Measurements from ENCODE around the gene FXN.
"Not testable (repeated sequence)": the region's sequence is repeated elsewhere in the genome, so short reads cannot be mapped to it uniquely, and the experiment has no call there.

Gene FXN

DNA sequence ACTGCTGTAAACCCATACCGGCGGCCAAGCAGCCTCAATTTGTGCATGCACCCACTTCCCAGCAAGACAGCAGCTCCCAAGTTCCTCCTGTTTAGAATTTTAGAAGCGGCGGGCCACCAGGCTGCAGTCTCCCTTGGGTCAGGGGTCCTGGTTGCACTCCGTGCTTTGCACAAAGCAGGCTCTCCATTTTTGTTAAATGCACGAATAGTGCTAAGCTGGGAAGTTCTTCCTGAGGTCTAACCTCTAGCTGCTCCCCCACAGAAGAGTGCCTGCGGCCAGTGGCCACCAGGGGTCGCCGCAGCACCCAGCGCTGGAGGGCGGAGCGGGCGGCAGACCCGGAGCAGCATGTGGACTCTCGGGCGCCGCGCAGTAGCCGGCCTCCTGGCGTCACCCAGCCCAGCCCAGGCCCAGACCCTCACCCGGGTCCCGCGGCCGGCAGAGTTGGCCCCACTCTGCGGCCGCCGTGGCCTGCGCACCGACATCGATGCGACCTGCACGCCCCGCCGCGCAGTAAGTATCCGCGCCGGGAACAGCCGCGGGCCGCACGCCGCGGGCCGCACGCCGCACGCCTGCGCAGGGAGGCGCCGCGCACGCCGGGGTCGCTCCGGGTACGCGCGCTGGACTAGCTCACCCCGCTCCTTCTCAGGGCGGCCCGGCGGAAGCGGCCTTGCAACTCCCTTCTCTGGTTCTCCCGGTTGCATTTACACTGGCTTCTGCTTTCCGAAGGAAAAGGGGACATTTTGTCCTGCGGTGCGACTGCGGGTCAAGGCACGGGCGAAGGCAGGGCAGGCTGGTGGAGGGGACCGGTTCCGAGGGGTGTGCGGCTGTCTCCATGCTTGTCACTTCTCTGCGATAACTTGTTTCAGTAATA lies at the start of gene FXN:
Gene FXN (plus strand): TSS at position 315 of the 871 bp plus-strand sequence. CDS start 31 bp downstream, at position 346.
- intact Hi-C loops (cut with DNase I): loop anchor here (5.0 kb wide), 1 partner anchor 157 kb away; no protein-coding TSS in a partner anchor
- peak; percentile 72 to 97 (median 77) for DNase-seq

DNA sequence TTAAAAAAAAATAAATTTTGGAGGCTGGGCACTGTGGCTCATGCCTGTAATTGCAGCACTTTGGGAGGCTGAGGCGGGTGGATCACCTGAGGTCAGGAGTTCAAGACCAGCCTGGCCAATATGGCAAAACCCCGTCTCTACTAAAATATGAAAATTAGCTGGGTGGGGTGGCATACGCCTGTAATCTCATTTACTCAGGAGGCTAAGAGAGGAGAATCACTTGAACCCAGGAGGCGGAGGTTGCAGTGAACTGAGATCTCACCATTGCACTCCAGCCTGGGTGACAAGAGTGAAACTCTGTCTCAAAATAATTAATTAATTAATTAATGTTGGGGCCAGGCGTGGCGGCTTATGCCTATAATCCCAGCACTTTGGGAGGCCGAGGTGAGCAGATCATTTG lies 48.6 kb upstream of the FXN start:
- intact Hi-C loops (cut with DNase I): not testable (repeated sequence)

DNA sequence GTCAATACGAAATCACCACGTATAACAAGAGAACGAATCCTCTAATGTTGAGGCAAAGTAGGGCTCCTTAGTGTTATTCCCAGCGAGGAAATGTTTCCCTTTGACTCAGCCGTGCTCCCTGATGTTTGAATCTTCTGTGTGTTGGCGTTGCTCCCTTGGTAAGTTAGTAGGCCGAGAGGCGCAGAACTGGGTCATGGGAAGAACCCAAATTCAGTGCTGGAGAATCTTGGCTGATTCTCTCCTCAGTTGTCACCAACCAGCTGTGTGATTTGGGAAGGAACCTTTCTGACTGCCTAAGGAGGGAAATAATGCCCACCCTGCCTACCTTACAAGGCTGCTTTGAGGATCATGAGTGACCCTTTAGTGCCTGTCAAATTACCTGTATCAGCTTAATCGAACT lies 44.1 kb upstream of the FXN start:
- no peak for DNase-seq
- intact Hi-C loops (cut with DNase I): no loop called here

More for the DNA sequence above, 48.6 kb upstream of the FXN start:
- not testable (repeated sequence) for DNase-seq

DNA sequence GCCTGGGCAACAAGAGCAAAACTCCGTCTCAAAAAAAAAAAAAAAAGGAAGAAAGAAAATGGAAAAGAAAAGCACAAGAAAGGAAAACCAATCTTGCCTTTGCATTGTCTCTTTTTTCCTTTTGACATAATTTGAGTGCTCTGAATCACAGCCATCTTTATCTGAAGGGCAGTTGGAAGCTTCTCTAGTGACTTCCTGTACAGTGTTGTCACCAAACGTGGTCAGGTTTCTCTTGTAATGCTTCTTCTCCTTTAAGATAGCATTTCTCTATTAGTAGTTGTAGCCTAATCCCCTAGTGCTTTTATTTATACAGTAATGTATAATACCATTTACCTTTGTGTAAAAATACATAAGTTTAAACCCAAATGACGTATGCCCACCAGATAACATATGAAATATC lies 39.8 kb upstream of the FXN start:
- no peak for DNase-seq
- intact Hi-C loops (cut with DNase I): loop anchor here (5.0 kb wide), 1 partner anchor 288 kb away; the partner anchor contains the start of gene PIP5K1B

DNA sequence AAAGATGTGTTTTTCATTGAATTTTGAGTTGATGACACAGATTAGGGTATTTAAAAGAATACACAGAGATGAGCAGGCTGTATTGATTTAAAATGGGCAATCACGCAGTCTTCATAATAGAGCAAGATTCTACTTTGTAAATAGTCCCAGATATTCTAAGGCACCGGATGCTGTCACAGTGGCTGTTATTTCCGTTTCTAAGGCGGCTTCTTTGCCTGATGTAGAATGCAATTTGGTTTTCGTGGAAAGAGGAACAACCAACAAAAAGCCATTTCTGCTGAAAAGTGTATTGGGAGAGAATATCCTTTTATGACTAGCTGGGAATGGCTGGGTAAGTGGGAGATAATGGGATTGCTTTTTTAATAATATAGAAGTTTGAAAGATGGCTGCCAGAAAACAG lies 39.1 kb upstream of the FXN start:
- no peak for DNase-seq
- intact Hi-C loops (cut with DNase I): loop anchor here (5.0 kb wide), 1 partner anchor 289 kb away; the partner anchor contains the start of gene PIP5K1B

DNA sequence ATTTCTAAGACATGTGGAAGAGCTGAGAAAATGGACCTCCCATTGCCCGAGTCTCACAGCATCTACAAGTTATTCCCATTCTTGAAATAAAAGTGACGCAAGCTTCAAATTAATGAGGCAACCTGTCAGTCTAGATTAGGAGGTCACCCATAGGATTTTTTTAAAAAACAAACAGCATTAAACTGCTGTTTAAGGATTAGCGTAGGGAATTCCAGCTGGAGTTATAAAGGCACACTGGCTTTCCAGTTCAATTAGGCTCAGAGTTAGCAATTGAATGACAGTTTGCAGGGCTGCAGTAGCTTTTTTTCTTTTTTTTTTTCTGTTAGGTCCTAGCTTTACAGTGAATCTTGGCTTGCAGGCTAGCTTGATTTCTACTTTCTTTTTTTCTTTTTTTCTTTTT lies 37.9 kb upstream of the FXN start:
- intact Hi-C loops (cut with DNase I): loop anchor here (5.0 kb wide), 1 partner anchor 290 kb away; the partner anchor contains the start of gene PIP5K1B
- DNase-seq: no peak

DNA sequence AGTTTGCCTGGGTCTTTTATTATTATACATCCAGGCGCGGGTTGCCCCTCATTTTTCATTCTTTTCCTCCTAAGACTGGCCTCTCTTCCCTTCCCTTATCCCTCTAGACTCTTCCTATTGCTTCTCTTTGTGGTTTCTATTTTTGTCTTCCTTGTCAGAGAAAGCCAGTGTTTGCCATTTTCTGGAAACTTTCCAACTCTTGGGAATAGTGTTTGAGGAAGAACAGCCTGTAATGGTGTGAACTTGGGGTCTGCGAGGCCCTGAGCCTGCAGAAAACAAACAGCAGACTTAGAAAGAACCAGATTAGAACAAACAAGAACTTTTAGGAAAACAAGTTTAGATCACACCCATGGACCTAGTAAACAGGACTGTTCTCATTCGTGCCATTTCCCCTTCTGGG lies 37.2 kb upstream of the FXN start:
- no peak for DNase-seq
- intact Hi-C loops (cut with DNase I): loop anchor here (5.0 kb wide), 1 partner anchor 291 kb away; the partner anchor contains the start of gene PIP5K1B

DNA sequence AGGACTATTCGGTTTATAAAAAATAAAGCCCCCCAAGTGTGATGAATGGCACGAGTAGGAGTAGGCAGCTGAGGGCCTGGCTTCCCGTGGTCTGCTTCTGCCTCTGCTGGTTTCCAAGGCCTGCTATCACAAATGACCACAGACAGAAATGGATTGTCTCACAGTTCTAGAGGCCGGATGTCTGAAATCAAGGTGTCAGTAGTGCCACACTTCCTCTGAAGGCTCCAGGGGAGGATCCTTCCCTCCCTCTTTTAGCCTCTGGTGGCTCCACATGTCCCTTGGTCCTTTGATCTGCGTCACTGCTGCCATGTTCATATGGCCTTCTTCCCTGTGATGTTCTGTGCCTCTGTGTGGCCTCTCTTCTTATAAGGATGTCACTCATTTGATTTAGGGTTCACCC lies 36.7 kb upstream of the FXN start:
- DNase-seq: no peak
- intact Hi-C loops (cut with DNase I): loop anchor here (1.0 to 5.0 kb wide), 2 partner anchors 292 to 415 kb away; partner anchors contain the start of gene PIP5K1B

DNA sequence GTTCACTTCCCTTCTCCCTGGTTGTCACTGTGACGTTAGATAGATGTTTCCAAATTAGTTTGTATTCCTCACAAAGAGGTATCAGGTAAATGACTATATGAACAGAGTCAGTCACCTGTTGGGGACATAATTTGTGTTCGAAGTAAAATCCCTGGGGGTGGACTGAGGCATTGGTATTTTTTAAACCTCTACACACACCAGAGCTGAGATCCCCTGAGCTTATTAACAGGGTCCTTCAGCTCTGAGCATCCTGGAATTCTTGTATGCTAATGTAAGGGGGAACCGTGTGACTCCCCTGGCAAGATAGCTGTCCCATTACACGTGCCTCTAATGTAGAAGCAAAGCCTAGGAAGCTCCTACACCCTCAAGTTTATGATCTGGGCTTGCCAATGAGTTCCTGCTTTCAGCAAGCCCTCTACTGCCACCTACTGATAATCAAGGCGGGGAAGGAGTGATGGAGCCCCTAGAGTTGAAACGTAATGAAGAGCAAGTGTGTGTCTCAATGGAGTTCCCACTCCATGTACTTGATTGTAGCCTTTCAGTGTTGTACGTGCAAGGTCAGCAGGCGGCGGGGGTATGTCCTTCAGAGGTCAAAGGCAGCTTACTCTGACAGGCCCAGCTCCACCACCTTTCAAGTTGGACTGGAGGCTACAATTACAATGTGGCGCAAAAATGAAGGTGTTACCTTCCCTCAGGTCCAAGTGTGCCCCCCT lies 36.0 kb upstream of the FXN start:
- intact Hi-C loops (cut with DNase I): loop anchor here (1.0 to 5.0 kb wide), 2 partner anchors 292 to 415 kb away; partner anchors contain the start of gene PIP5K1B
- DNase-seq: peak in 8 of 10 donors; percentile 21 to 87 (median 60)

DNA sequence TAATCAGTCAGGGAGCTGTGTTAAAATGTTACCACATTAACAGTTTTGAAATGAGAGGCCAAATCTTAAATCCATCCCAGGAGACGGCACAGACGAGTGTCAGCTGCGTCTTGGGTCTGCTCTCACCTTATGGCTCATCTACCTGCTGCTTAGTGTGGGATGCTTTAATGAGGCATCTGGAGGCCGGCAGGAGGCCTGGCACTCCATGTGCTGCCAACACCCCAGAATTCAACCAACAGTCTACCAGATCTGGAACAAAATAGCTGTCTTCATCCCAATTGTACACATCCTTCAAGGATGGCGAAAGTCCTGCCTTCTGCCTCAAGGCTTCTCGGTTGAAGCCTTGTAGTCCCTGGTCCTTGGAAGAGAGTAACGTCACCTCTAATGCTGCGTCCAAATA lies 33.6 kb upstream of the FXN start:
- intact Hi-C loops (cut with DNase I): no loop called here
- DNase-seq: no peak

DNA sequence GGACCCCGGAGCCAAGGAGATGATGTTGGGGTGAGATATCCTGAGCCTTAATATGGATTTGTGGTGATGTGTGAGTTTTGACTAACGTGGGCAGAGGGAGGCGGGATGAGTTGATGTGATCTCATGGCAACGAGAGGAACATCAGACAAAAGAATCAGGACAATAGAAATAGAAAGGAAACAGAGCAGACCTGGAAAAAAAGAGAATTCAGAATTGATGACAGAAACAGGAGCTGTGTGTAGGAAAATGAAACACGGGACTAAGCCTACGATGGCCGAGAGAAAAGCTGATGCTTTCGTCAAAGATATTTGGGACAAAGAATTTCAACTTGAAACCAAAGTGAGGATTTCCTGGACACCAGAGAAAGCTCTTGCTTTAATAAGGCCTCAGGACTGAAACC lies 32.5 kb upstream of the FXN start:
- intact Hi-C loops (cut with DNase I): no loop called here
- no peak for DNase-seq

DNA sequence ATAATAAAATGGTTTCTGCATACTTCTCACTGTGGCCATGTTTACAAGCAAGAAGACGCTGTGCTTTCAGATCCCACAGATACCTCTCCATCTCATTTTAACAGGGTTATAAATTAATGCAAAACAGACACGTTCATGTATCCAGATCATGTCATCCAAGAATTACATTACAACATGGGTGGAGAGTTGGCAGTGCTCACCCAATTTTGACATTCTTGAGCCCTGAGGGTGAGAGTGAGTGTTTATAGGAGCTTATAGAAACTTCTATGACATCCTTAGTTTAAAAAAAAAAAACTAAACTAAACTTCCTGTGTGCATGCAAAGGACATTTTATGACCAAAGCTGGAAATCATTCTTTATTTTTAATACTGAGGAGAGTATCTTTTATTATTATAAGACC lies 30.7 kb upstream of the FXN start:
- no peak for DNase-seq
- intact Hi-C loops (cut with DNase I): no loop called here

DNA sequence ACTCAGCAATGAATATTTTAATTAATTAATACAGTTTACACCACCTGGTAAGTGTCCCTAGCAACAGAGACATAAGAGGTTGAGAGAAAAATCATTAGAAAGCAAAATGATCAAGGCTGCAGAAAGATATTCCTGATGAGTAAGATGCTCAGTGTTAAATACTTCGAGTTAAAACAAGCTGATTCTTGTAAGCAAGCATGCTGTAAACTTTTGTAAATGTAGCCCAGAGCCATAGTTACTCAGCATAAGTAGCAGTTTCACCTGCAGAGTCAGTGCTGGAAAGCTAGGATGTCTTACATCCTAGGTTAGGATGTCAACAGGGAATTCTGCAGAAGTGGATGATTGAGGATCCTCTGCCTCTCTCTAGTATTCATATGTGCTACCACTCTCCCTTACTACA lies 25.8 kb upstream of the FXN start:
- no peak for DNase-seq
- intact Hi-C loops (cut with DNase I): no loop called here

DNA sequence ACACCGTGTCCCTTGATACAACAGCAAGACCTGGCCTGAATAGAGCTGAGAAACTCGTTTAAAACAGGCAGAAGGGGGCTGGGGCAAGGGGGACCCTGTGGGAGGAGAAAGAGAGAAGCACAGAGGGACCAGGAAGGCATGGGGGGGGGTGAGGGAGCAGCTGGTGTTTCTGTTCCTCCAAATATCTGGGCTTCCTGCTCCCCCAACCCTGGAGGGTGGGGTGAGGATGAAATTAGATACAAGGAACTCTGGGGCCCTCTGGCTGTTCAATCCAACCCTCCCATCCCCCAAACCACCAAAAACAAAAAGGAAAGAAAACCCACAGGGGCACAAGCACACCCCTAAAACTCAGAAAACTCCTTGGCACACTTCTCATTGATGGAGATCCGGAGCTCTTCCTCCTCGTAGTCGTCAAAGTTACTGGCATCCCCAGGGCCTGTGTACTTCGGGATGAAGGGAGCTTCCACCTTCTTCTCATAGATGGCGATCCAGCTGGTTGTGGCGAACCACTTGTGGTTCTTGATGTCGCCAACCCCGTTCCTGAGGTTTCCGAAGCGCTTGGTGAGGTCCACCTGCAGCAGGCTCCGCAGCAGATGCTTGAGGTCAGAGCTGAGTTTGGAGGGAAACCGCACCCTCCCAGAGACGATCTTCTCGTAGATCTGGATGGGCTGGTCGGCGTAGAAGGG lies 22.7 kb upstream of the FXN start:
- peak in 1 of 10 donors; percentile 57 for DNase-seq

DNA sequence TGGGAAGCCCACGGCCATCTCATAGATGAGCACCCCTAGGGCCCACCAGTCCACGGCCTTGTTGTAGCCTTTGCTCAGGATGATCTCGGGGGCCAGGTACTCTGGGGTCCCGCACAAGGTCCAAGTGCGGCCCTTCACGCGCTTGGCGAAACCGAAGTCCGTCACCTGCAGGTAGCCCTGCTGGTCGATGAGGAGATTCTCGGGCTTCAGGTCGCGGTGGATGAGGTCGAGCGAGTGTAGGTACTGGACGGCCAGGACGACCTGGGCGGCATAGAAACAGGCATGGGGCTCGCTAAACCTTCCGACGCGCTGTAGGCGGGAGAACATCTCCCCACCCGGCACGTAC lies 22.2 kb upstream of the FXN start:
- intact Hi-C loops (cut with DNase I): no loop called here
- DNase-seq: no peak

More for the DNA sequence above, 22.7 kb upstream of the FXN start:
- intact Hi-C loops (cut with DNase I): no loop called here

DNA sequence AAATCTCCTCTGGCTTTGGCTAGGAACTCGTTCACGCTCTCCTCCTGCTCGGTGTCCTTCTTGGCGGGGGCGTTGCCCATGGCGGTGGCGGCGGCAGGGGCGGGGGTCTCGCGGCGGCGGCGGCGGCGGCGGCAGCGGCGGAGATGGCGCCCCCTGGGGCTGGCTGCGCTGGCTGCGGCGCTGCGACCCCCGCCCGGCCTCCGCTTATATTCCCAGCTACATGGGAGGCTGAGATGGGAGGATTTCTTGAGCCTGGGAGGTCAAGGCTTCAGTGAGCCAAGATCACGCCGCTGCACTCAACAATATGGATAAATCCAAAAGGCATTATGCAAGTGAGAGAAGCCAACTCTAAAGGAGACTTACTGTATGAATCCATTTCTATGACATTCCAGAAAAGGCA lies 21.5 kb upstream of the FXN start, which contains the start of gene PRKACG:
Gene PRKACG (minus strand): TSS at position 101 of the 400 bp plus-strand sequence. CDS start 21 bp downstream, at position 80.
- intact Hi-C loops (cut with DNase I): no loop called here
- no peak for DNase-seq

DNA sequence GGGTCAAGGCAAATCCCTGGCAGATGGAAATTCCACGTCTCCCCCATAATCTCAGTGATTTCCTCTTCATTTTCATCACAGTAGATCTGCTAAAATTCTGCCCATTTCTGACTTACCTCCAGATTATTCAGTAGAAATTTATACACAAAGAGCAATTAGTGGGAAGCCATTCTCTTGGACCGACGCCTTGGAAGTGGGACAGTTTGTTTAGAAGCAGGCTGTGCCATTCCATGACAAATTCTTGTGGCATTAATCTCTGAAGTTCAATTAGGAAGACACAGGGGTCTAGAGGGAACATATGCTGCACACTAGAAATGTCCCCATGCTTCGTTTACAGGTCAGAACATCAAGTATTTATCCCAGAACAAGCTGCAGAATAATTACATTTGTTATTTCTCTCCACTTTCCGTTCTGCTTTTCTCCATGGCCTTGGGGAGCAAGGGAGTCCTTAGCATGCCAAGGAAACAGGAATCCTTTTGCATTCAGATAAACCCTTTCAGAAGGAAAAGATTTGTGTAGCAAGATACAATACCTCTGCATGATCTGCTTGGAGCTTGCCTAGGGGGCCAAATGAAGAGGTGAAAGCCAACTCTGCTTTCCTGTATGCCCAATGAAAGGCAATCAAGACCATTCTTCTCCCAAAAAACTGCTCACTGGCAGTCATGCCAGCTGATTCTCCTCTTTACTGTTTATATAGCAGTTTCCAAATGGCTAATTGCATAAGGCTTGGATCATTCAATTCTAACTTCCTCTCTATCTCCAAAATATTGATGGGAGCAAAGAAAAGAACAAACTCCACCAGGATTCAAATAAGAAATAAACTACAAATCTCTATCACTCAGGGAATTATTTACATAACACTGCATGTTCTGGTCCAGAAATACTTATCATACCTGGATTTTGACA lies 19.1 kb upstream of the FXN start:
- no peak for DNase-seq
- intact Hi-C loops (cut with DNase I): no loop called here

DNA sequence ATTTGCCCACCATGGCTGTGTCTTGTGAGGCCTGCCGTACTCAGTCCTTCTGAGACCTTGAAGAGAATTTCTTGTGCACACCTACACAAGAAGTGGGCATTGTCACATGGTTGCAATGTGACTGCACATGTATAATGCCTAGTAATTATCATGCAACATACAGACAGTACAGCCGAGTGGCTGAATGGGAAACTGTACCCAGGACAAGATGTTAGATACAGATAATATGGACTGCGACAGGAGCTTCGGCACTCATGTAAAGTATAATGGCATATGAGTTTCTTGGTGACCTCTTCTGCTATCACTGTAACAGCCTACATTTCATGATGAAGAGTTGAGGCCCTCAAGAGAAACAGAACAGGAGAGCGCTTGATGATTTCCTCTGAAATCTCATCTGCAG lies 16.8 kb upstream of the FXN start:
- DNase-seq: no peak
- intact Hi-C loops (cut with DNase I): no loop called here

DNA sequence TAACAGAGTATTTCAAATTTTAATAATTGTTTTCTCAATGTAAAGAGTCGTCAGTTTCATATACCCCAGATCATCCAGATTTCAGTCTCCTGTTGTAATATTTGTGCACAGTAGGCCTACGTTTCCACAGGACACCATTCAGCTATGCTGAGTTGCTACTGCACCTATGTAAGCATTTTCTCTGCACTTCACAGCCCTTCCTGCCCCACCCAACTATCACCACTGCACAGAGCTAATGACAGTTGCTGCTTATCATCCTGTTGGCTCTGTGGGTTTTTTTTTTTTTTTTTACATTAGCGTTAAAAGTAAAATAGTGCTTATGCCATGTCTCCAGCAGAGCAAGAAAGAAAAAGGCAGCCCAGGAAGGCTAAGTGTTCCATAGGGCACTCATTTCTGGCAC lies 15.7 kb upstream of the FXN start:
- no peak for DNase-seq
- intact Hi-C loops (cut with DNase I): no loop called here
